Trophoblast cell (in vitro differentiated cells and primary cell): ENCODE measurements around the gene TICAM2.

Source experiments
- DNase-seq, 2 donors: peaks; one replicate each; pipeline ENCODE4 v3.0.0-alpha.2; 2016
- H2AFZ ChIP-seq: 2 replicates; pipeline ENCODE4 v1.6.1; 2013; ENCODE audit warnings: low read length, moderate library complexity, mild to moderate bottlenecking; ENCODE audit not compliant: insufficient read depth, poor library complexity
- H2AK5ac ChIP-seq: 2 replicates; pipeline ENCODE4 v1.6.1; 2013; ENCODE audit warnings: mild to moderate bottlenecking, low read length
- H2BK120ac ChIP-seq: 2 replicates; pipeline ENCODE4 v1.6.1; 2013; ENCODE audit warnings: low read length, mild to moderate bottlenecking, moderate library complexity; ENCODE audit not compliant: insufficient read depth, poor library complexity
- H2BK12ac ChIP-seq: 2 replicates; pipeline ENCODE4 v1.6.1; 2013; ENCODE audit warnings: mild to moderate bottlenecking, low read length, moderate library complexity
- H2BK5ac ChIP-seq: 2 replicates; pipeline ENCODE4 v1.6.1; 2013; ENCODE audit warnings: low read length, low read depth, moderate library complexity, mild to moderate bottlenecking; ENCODE audit not compliant: poor library complexity
- H3K14ac ChIP-seq: 2 replicates; pipeline ENCODE4 v1.6.1; 2013; ENCODE audit warnings: mild to moderate bottlenecking, low read length
- H3K18ac ChIP-seq: 2 replicates; pipeline ENCODE4 v1.6.1; 2013; ENCODE audit warnings: mild to moderate bottlenecking, low read length
- H3K23ac ChIP-seq: 2 replicates; pipeline ENCODE4 v1.6.1; 2013; ENCODE audit warnings: low read length
- H3K27ac ChIP-seq: 2 replicates; pipeline ENCODE4 v1.5.1; 2013; ENCODE audit warnings: low read depth, mild to moderate bottlenecking, inconsistent platforms, low read length, moderate library complexity
- H3K27me3 ChIP-seq: 2 replicates; pipeline ENCODE4 v1.6.1; 2013; ENCODE audit warnings: inconsistent platforms, mild to moderate bottlenecking, low read length, moderate library complexity; ENCODE audit not compliant: insufficient read depth
- H3K36me3 ChIP-seq, 2 experiments: 1 replicate in 1 of 2; 2 replicates in 1 of 2; pipeline ENCODE4 v1.6.1; 2013; ENCODE audit warnings: low read length in 2 of 2, mild to moderate bottlenecking in 2 of 2, moderate library complexity in 1 of 2; ENCODE audit not compliant: insufficient read depth in 2 of 2, control insufficient read depth in 1 of 2
- H3K4ac ChIP-seq: 2 replicates; pipeline ENCODE4 v1.6.1; 2013; ENCODE audit warnings: low read depth, mild to moderate bottlenecking, low read length, moderate library complexity
- H3K4me1 ChIP-seq, 2 experiments: 1 replicate in 1 of 2; 2 replicates in 1 of 2; pipeline ENCODE4 v1.6.1; 2013; ENCODE audit warnings: low read length in 2 of 2, mild to moderate bottlenecking in 2 of 2, moderate library complexity in 1 of 2; ENCODE audit not compliant: insufficient read depth in 2 of 2, control insufficient read depth in 1 of 2
- H3K4me2 ChIP-seq: 2 replicates; pipeline ENCODE4 v1.6.1; 2013; ENCODE audit warnings: inconsistent platforms, mild to moderate bottlenecking, low read length, moderate library complexity
- H3K4me3 ChIP-seq: 2 replicates; pipeline ENCODE4 v1.5.1; 2013; ENCODE audit warnings: mild to moderate bottlenecking, low read depth, low read length, inconsistent platforms
- H3K79me1 ChIP-seq: one replicate; pipeline ENCODE4 v1.6.1; 2013; ENCODE audit warnings: low read length
- H3K79me2 ChIP-seq: 2 replicates; pipeline ENCODE4 v1.6.1; 2013; ENCODE audit warnings: low read length, mild to moderate bottlenecking; ENCODE audit not compliant: control insufficient read depth, insufficient read depth, poor library complexity
- H3K9ac ChIP-seq: 2 replicates; pipeline ENCODE4 v1.6.1; 2013; ENCODE audit warnings: mild to moderate bottlenecking, low read length
- H3K9me3 ChIP-seq: 2 replicates; pipeline ENCODE4 v1.6.1; 2013; ENCODE audit warnings: low read depth, mild to moderate bottlenecking, control low read depth, inconsistent platforms, low read length; ENCODE audit not compliant: insufficient read depth
- H4K12ac ChIP-seq: 2 replicates; pipeline ENCODE4 v1.6.1; 2013; ENCODE audit warnings: low read depth, mild to moderate bottlenecking, low read length, moderate library complexity
- H4K8ac ChIP-seq: 2 replicates; pipeline ENCODE4 v1.6.1; 2013; ENCODE audit warnings: low read depth, mild to moderate bottlenecking, low read length, moderate library complexity
- H4K91ac ChIP-seq: one replicate; pipeline ENCODE4 v1.6.1; 2013; ENCODE audit warnings: low read depth, mild to moderate bottlenecking, low read length, moderate library complexity
- WGBS: extraction: QIAGEN DNeasy Blood & Tissue Kit; methylation state at CpG from one replicate; pipeline ENCODE4 v1.1.7; 2013; ENCODE audit warnings: missing lambda C conversion rate; ENCODE audit not compliant: insufficient read length, insufficient coverage; ENCODE audit errors: extremely low coverage; 5-methylcytosine and 5-hydroxymethylcytosine counted together

The TICAM2 gene

GRCh38 chr5:115575167-115576070 lies 26.9 kb downstream of the TICAM2 start:
- Histone ChIP-seq H3K79me2 (no peaks in the 10 kb centered on the region), H4K8ac (no peak overlapping the region), H3K4me3 (no peak overlapping the region), H3K18ac (no peak overlapping the region), H3K4me2 (no peak overlapping the region), H2AFZ (no peak overlapping the region), H3K23ac (no peak overlapping the region), H4K91ac (no peak overlapping the region), H2BK12ac (no peak overlapping the region), H3K27ac (no peak overlapping the region), H3K14ac (no peak overlapping the region), H2AK5ac (no peak overlapping the region), H3K9me3 (no peaks in the 10 kb centered on the region), H3K79me1 (no peaks in the 10 kb centered on the region), H2BK5ac (no peak overlapping the region), H2BK120ac (no peak overlapping the region), H3K4ac (no peak overlapping the region), H3K4me1 (no peaks in the 10 kb centered on the region), H3K27me3 (no peaks in the 10 kb centered on the region), H3K36me3 (no peaks in the 10 kb centered on the region), H4K12ac (no peak overlapping the region), H3K9ac (no peak overlapping the region)
- no peak for DNase-seq
- no CpG with 5 or more reads among the region's 5 CpGs for WGBS

- no peaks in the 10 kb centered on the region for H3K79me2 ChIP-seq
- H2BK12ac ChIP-seq: no peak overlapping the region
- H4K12ac ChIP-seq: no peak overlapping the region
- no peak overlapping the region for H3K4ac ChIP-seq
- no peak overlapping the region for H3K4me2 ChIP-seq
- no peak overlapping the region for H2AK5ac ChIP-seq
- H3K27me3 ChIP-seq: no peaks in the 10 kb centered on the region
- H4K8ac ChIP-seq: no peak overlapping the region
- no peak overlapping the region for H3K9ac ChIP-seq
- no peaks in the 10 kb centered on the region for H3K79me1 ChIP-seq
- no peak overlapping the region for H3K4me3 ChIP-seq
- no peak overlapping the region for H4K91ac ChIP-seq
- H2BK5ac ChIP-seq: no peak overlapping the region
- H3K36me3 ChIP-seq: no peaks in the 10 kb centered on the region
- no peaks in the 10 kb centered on the region for H3K4me1 ChIP-seq
- H3K18ac ChIP-seq: no peak overlapping the region
- H3K23ac ChIP-seq: no peak overlapping the region
- DNase-seq: no peak
- H2AFZ ChIP-seq: no peak overlapping the region
- WGBS: no CpG with 5 or more reads among the region's 2 CpGs
- no peaks in the 10 kb centered on the region for H3K9me3 ChIP-seq
- no peak overlapping the region for H3K27ac ChIP-seq
- H2BK120ac ChIP-seq: no peak overlapping the region
- H3K14ac ChIP-seq: no peak overlapping the region
Observed at GRCh38 chr5:115573133-115573532, 29.1 kb downstream of the TICAM2 start.

- H3K27ac ChIP-seq: no peak overlapping the region
- no peak overlapping the region for H2AK5ac ChIP-seq
- no peak overlapping the region for H2BK5ac ChIP-seq
- H3K23ac ChIP-seq: no peak overlapping the region
- H3K4me2 ChIP-seq: no peak overlapping the region
- H3K9me3 ChIP-seq: no peaks in the 10 kb centered on the region
- H3K14ac ChIP-seq: no peak overlapping the region
- no peaks in the 10 kb centered on the region for H3K79me1 ChIP-seq
- no peaks in the 10 kb centered on the region for H3K79me2 ChIP-seq
- H4K8ac ChIP-seq: no peak overlapping the region
- DNase-seq: no peak
- H3K18ac ChIP-seq: no peak overlapping the region
- H3K27me3 ChIP-seq: no peaks in the 10 kb centered on the region
- WGBS: no CpG with 5 or more reads among the region's 5 CpGs
- no peaks in the 10 kb centered on the region for H3K36me3 ChIP-seq
- H3K4ac ChIP-seq: no peak overlapping the region
- H4K12ac ChIP-seq: no peak overlapping the region
- no peaks in the 10 kb centered on the region for H3K4me1 ChIP-seq
- H3K9ac ChIP-seq: no peak overlapping the region
- H2BK12ac ChIP-seq: no peak overlapping the region
- no peak overlapping the region for H2AFZ ChIP-seq
- no peak overlapping the region for H3K4me3 ChIP-seq
- H2BK120ac ChIP-seq: no peak overlapping the region
- H4K91ac ChIP-seq: no peak overlapping the region
Observed at GRCh38 chr5:115571441-115571878, 30.8 kb downstream of the TICAM2 start.

- Histone ChIP-seq H3K79me1 (no peaks in the 10 kb centered on the region), H3K27ac (no peak overlapping the region), H4K8ac (no peak overlapping the region), H2BK12ac (no peak overlapping the region), H3K23ac (no peak overlapping the region), H4K12ac (no peak overlapping the region), H3K27me3 (no peaks in the 10 kb centered on the region), H2BK5ac (no peak overlapping the region), H2BK120ac (no peak overlapping the region), H3K9me3 (no peaks in the 10 kb centered on the region), H3K4ac (no peak overlapping the region), H3K9ac (no peak overlapping the region), H3K4me3 (no peak overlapping the region), H3K14ac (no peak overlapping the region), H3K4me1 (no peaks in the 10 kb centered on the region), H3K18ac (no peak overlapping the region), H3K79me2 (no peaks in the 10 kb centered on the region), H3K36me3 (no peaks in the 10 kb centered on the region), H2AK5ac (no peak overlapping the region), H3K4me2 (no peak overlapping the region), H2AFZ (no peak overlapping the region), H4K91ac (no peak overlapping the region)
- WGBS: no CpG with 5 or more reads among the region's 1 CpG
- DNase-seq: no peak
Observed at GRCh38 chr5:115568668-115569067, 33.6 kb downstream of the TICAM2 start.
